ENCODE results near the gene LGR6.

The LGR6 gene

GRCh38 chr1:202150187-202150586, 43.4 kb upstream of the LGR6 start:
- H3K23ac ChIP-seq (ENCODE audit: low read length): no peak overlapping the region
- H3K27ac ChIP-seq (ENCODE audit: low read depth, low read length): no peak overlapping the region
- no peak overlapping the region for H3K14ac ChIP-seq (ENCODE audit: low read length)
- H4K8ac ChIP-seq (ENCODE audit: low read depth, low read length): no peak overlapping the region
- H3K36me3 ChIP-seq (ENCODE audit: control insufficient read depth in 1 of 2, insufficient read depth in 2 of 2, low read length in 2 of 2): no peaks in the 10 kb centered on the region
- no peak for DNase-seq
- no peak overlapping the region for H2BK5ac ChIP-seq (ENCODE audit: low read depth, low read length, poor library complexity)
- no peaks in the 10 kb centered on the region for H3K79me2 ChIP-seq (ENCODE audit: control insufficient read depth, insufficient read depth, low read length, poor library complexity)
- H3K79me1 ChIP-seq (ENCODE audit: low read length): no peaks in the 10 kb centered on the region
- no peak overlapping the region for H2BK120ac ChIP-seq (ENCODE audit: insufficient read depth, low read length, poor library complexity)
- H3K4me3 ChIP-seq (ENCODE audit: low read depth, low read length): no peak overlapping the region
- no peak overlapping the region for H3K18ac ChIP-seq (ENCODE audit: low read length)
- H4K12ac ChIP-seq (ENCODE audit: low read depth, low read length): no peak overlapping the region
- no peak overlapping the region for H2AFZ ChIP-seq (ENCODE audit: insufficient read depth, low read length, poor library complexity)
- H3K9ac ChIP-seq (ENCODE audit: low read length): no peak overlapping the region
- no peak overlapping the region for H2AK5ac ChIP-seq (ENCODE audit: low read length)
- H3K4me1 ChIP-seq (ENCODE audit: control insufficient read depth in 1 of 2, insufficient read depth in 2 of 2, low read length in 2 of 2): no peaks in the 10 kb centered on the region
- no peak overlapping the region for H3K4me2 ChIP-seq (ENCODE audit: low read length)
- H3K27me3 ChIP-seq (ENCODE audit: insufficient read depth, low read length): no peaks in the 10 kb centered on the region
- H4K91ac ChIP-seq (ENCODE audit: low read depth, low read length): no peak overlapping the region
- WGBS (ENCODE audit: extremely low coverage, insufficient coverage, insufficient read length): no CpG with 5 or more reads among the region's 9 CpGs
- no peaks in the 10 kb centered on the region for H3K9me3 ChIP-seq (ENCODE audit: insufficient read depth, low read depth, low read length)
- no peak overlapping the region for H2BK12ac ChIP-seq (ENCODE audit: low read length)
- no peak overlapping the region for H3K4ac ChIP-seq (ENCODE audit: low read depth, low read length)

GRCh38 chr1:202150602-202151001, 43.0 kb upstream of the LGR6 start:
- Histone ChIP-seq H2BK12ac (ENCODE audit: low read length) (no peak overlapping the region), H3K27ac (ENCODE audit: low read depth, low read length) (no peak overlapping the region), H3K27me3 (ENCODE audit: insufficient read depth, low read length) (no peaks in the 10 kb centered on the region), H3K36me3 (ENCODE audit: control insufficient read depth in 1 of 2, insufficient read depth in 2 of 2, low read length in 2 of 2) (no peaks in the 10 kb centered on the region), H3K4me2 (ENCODE audit: low read length) (no peak overlapping the region), H4K8ac (ENCODE audit: low read depth, low read length) (no peak overlapping the region), H3K9ac (ENCODE audit: low read length) (no peak overlapping the region), H3K79me1 (ENCODE audit: low read length) (no peaks in the 10 kb centered on the region), H3K4me3 (ENCODE audit: low read depth, low read length) (no peak overlapping the region), H3K18ac (ENCODE audit: low read length) (no peak overlapping the region), H4K12ac (ENCODE audit: low read depth, low read length) (no peak overlapping the region), H3K9me3 (ENCODE audit: insufficient read depth, low read depth, low read length) (no peaks in the 10 kb centered on the region), H2BK120ac (ENCODE audit: insufficient read depth, low read length, poor library complexity) (no peak overlapping the region), H4K91ac (ENCODE audit: low read depth, low read length) (no peak overlapping the region), H2AFZ (ENCODE audit: insufficient read depth, low read length, poor library complexity) (no peak overlapping the region), H3K14ac (ENCODE audit: low read length) (no peak overlapping the region), H3K4ac (ENCODE audit: low read depth, low read length) (no peak overlapping the region), H3K23ac (ENCODE audit: low read length) (no peak overlapping the region), H2BK5ac (ENCODE audit: low read depth, low read length, poor library complexity) (no peak overlapping the region), H3K79me2 (ENCODE audit: control insufficient read depth, insufficient read depth, low read length, poor library complexity) (no peaks in the 10 kb centered on the region), H2AK5ac (ENCODE audit: low read length) (no peak overlapping the region), H3K4me1 (ENCODE audit: control insufficient read depth in 1 of 2, insufficient read depth in 2 of 2, low read length in 2 of 2) (no peaks in the 10 kb centered on the region)
- DNase-seq: no peak
- no CpG with 5 or more reads among the region's 8 CpGs for WGBS (ENCODE audit: extremely low coverage, insufficient coverage, insufficient read length)

GRCh38 chr1:202151045-202151444, 42.6 kb upstream of the LGR6 start:
- H2BK5ac ChIP-seq (ENCODE audit: low read depth, low read length, poor library complexity): no peak overlapping the region
- H2AFZ ChIP-seq (ENCODE audit: insufficient read depth, low read length, poor library complexity): no peak overlapping the region
- no peak overlapping the region for H4K8ac ChIP-seq (ENCODE audit: low read depth, low read length)
- H2BK120ac ChIP-seq (ENCODE audit: insufficient read depth, low read length, poor library complexity): no peak overlapping the region
- H4K91ac ChIP-seq (ENCODE audit: low read depth, low read length): no peak overlapping the region
- no peaks in the 10 kb centered on the region for H3K27me3 ChIP-seq (ENCODE audit: insufficient read depth, low read length)
- no peak overlapping the region for H3K4me3 ChIP-seq (ENCODE audit: low read depth, low read length)
- no peak overlapping the region for H3K4ac ChIP-seq (ENCODE audit: low read depth, low read length)
- no peak overlapping the region for H3K18ac ChIP-seq (ENCODE audit: low read length)
- H3K23ac ChIP-seq (ENCODE audit: low read length): no peak overlapping the region
- WGBS (ENCODE audit: extremely low coverage, insufficient coverage, insufficient read length): no CpG with 5 or more reads among the region's 2 CpGs
- DNase-seq: no peak
- no peak overlapping the region for H3K4me2 ChIP-seq (ENCODE audit: low read length)
- no peak overlapping the region for H2AK5ac ChIP-seq (ENCODE audit: low read length)
- no peak overlapping the region for H2BK12ac ChIP-seq (ENCODE audit: low read length)
- H4K12ac ChIP-seq (ENCODE audit: low read depth, low read length): no peak overlapping the region
- no peaks in the 10 kb centered on the region for H3K79me1 ChIP-seq (ENCODE audit: low read length)
- no peaks in the 10 kb centered on the region for H3K36me3 ChIP-seq (ENCODE audit: control insufficient read depth in 1 of 2, insufficient read depth in 2 of 2, low read length in 2 of 2)
- no peak overlapping the region for H3K9ac ChIP-seq (ENCODE audit: low read length)
- no peaks in the 10 kb centered on the region for H3K79me2 ChIP-seq (ENCODE audit: control insufficient read depth, insufficient read depth, low read length, poor library complexity)
- H3K4me1 ChIP-seq (ENCODE audit: control insufficient read depth in 1 of 2, insufficient read depth in 2 of 2, low read length in 2 of 2): no peaks in the 10 kb centered on the region
- H3K14ac ChIP-seq (ENCODE audit: low read length): no peak overlapping the region
- no peak overlapping the region for H3K27ac ChIP-seq (ENCODE audit: low read depth, low read length)
- no peaks in the 10 kb centered on the region for H3K9me3 ChIP-seq (ENCODE audit: insufficient read depth, low read depth, low read length)

- DNase-seq: no peak
- Histone ChIP-seq H3K4me1 (ENCODE audit: control insufficient read depth in 1 of 2, insufficient read depth in 2 of 2, low read length in 2 of 2) (no peaks in the 10 kb centered on the region), H2BK12ac (ENCODE audit: low read length) (no peak overlapping the region), H3K4ac (ENCODE audit: low read depth, low read length) (no peak overlapping the region), H2AFZ (ENCODE audit: insufficient read depth, low read length, poor library complexity) (no peak overlapping the region), H4K91ac (ENCODE audit: low read depth, low read length) (no peak overlapping the region), H2BK120ac (ENCODE audit: insufficient read depth, low read length, poor library complexity) (no peak overlapping the region), H2AK5ac (ENCODE audit: low read length) (no peak overlapping the region), H4K8ac (ENCODE audit: low read depth, low read length) (no peak overlapping the region), H3K36me3 (ENCODE audit: control insufficient read depth in 1 of 2, insufficient read depth in 2 of 2, low read length in 2 of 2) (no peaks in the 10 kb centered on the region), H3K79me1 (ENCODE audit: low read length) (no peaks in the 10 kb centered on the region), H3K23ac (ENCODE audit: low read length) (no peak overlapping the region), H3K79me2 (ENCODE audit: control insufficient read depth, insufficient read depth, low read length, poor library complexity) (no peaks in the 10 kb centered on the region), H4K12ac (ENCODE audit: low read depth, low read length) (no peak overlapping the region), H3K27ac (ENCODE audit: low read depth, low read length) (no peak overlapping the region), H3K9me3 (ENCODE audit: insufficient read depth, low read depth, low read length) (no peaks in the 10 kb centered on the region), H2BK5ac (ENCODE audit: low read depth, low read length, poor library complexity) (no peak overlapping the region), H3K4me3 (ENCODE audit: low read depth, low read length) (no peak overlapping the region), H3K9ac (ENCODE audit: low read length) (no peak overlapping the region), H3K18ac (ENCODE audit: low read length) (no peak overlapping the region), H3K27me3 (ENCODE audit: insufficient read depth, low read length) (no peaks in the 10 kb centered on the region), H3K4me2 (ENCODE audit: low read length) (no peak overlapping the region), H3K14ac (ENCODE audit: low read length) (no peak overlapping the region)
- WGBS (ENCODE audit: extremely low coverage, insufficient coverage, insufficient read length): no CpG with 5 or more reads among the region's 10 CpGs
These were observed 41.2 kb upstream of the LGR6 start for GRCh38 chr1:202152399-202152798.

All from trophoblast cell (in vitro differentiated cells and primary cell).